H9 (cell line): ENCODE results near the gene YEATS2. TPM values are rescaled to one million over a fixed set of nuclear protein-coding genes. Genes with fewer than 3 reads are reported as not detected.

Experiments used
- DNase-seq: peaks from one replicate; pipeline ENCODE4 v3.0.0-alpha.2; 2017
- H2AFZ ChIP-seq: one replicate; pipeline ENCODE4 v1.6.1; 2013; ENCODE audit warnings: mild to moderate bottlenecking, low read length, control low read depth, moderate library complexity
- H2AK5ac ChIP-seq: 2 replicates; pipeline ENCODE4 v1.6.1; 2013; ENCODE audit warnings: low read length, control low read depth, mixed read lengths; ENCODE audit not compliant: insufficient read length
- H2BK120ac ChIP-seq: one replicate; pipeline ENCODE4 v1.6.1; 2013; ENCODE audit warnings: low read depth, mild to moderate bottlenecking, low read length, control low read depth, inconsistent platforms; ENCODE audit not compliant: poor library complexity, severe bottlenecking
- H2BK12ac ChIP-seq: 2 replicates; pipeline ENCODE4 v1.6.1; 2013; ENCODE audit warnings: low read length, control low read depth, mixed read lengths, low read depth; ENCODE audit not compliant: insufficient read length
- H2BK15ac ChIP-seq: 2 replicates; pipeline ENCODE4 v1.6.1; 2013; ENCODE audit warnings: low read depth, low read length, control low read depth
- H2BK20ac ChIP-seq: one replicate; pipeline ENCODE4 v1.6.1; 2013; ENCODE audit warnings: low read depth, mild to moderate bottlenecking, low read length, control low read depth, inconsistent platforms; ENCODE audit not compliant: poor library complexity, severe bottlenecking
- H2BK5ac ChIP-seq: 2 replicates; pipeline ENCODE4 v1.6.1; 2013; ENCODE audit warnings: low read length, control low read depth, mixed read lengths; ENCODE audit not compliant: insufficient read length
- H3K14ac ChIP-seq: 2 replicates; pipeline ENCODE4 v1.6.1; 2013; ENCODE audit warnings: low read length, control low read depth; ENCODE audit not compliant: insufficient read depth
- H3K18ac ChIP-seq: 2 replicates; pipeline ENCODE4 v1.6.1; 2013; ENCODE audit warnings: low read depth, mild to moderate bottlenecking, mixed read lengths, low read length, control low read depth; ENCODE audit not compliant: insufficient read length
- H3K23ac ChIP-seq: 2 replicates; pipeline ENCODE4 v1.6.1; 2013; ENCODE audit warnings: low read length, control low read depth, mixed read lengths, low read depth; ENCODE audit not compliant: insufficient read length
- H3K23me2 ChIP-seq: 2 replicates; pipeline ENCODE4 v1.6.1; 2013; ENCODE audit warnings: low read depth, mild to moderate bottlenecking, mixed read lengths, low read length, control low read depth; ENCODE audit not compliant: insufficient read length, poor library complexity, severe bottlenecking
- H3K27ac ChIP-seq: 2 replicates; pipeline ENCODE4 v1.5.1; 2013; ENCODE audit warnings: low read length, control low read depth, mixed read lengths, low read depth; ENCODE audit not compliant: insufficient read length
- H3K27me3 ChIP-seq: 2 replicates; pipeline ENCODE4 v1.6.1; 2013; ENCODE audit warnings: low read length, control low read depth, inconsistent platforms; ENCODE audit not compliant: insufficient read depth
- H3K4ac ChIP-seq: 2 replicates; pipeline ENCODE4 v1.6.1; 2013; ENCODE audit warnings: low read depth, mild to moderate bottlenecking, control low read depth, inconsistent platforms, low read length, moderate library complexity
- H3K4me1 ChIP-seq: 2 replicates; pipeline ENCODE4 v1.6.1; 2013; ENCODE audit warnings: low read length, control low read depth, inconsistent platforms; ENCODE audit not compliant: insufficient read depth
- H3K4me2 ChIP-seq: 2 replicates; pipeline ENCODE4 v1.6.1; 2013; ENCODE audit warnings: low read length, control low read depth, mixed read lengths; ENCODE audit not compliant: insufficient read length, insufficient read depth
- H3K56ac ChIP-seq: 2 replicates; pipeline ENCODE4 v1.6.1; 2013; ENCODE audit warnings: low read depth, mild to moderate bottlenecking, mixed read lengths, low read length, control low read depth; ENCODE audit not compliant: insufficient read length
- H3K79me1 ChIP-seq: 2 replicates; pipeline ENCODE4 v1.6.1; 2013; ENCODE audit warnings: low read depth, mild to moderate bottlenecking, moderate library complexity, low read length, control low read depth, inconsistent platforms; ENCODE audit not compliant: insufficient read depth, poor library complexity, severe bottlenecking
- H3K79me2 ChIP-seq: 2 replicates; pipeline ENCODE4 v1.6.1; 2013; ENCODE audit warnings: low read length, control low read depth, inconsistent platforms; ENCODE audit not compliant: insufficient read depth
- H3K9ac ChIP-seq: 2 replicates; pipeline ENCODE4 v1.6.1; 2013; ENCODE audit warnings: low read length, control low read depth, mixed read lengths; ENCODE audit not compliant: insufficient read length; ENCODE audit errors: extremely low read depth
- H3K9me3 ChIP-seq: one replicate; pipeline ENCODE4 v1.6.1; 2013; ENCODE audit warnings: low read depth, low read length, inconsistent platforms; ENCODE audit not compliant: control insufficient read depth
- H3T11ph ChIP-seq: one replicate; pipeline ENCODE4 v1.6.1; 2013; ENCODE audit warnings: mild to moderate bottlenecking, low read length, control low read depth, inconsistent platforms
- H4K20me1 ChIP-seq: one replicate; pipeline ENCODE4 v1.6.1; 2013; ENCODE audit not compliant: control insufficient read depth, insufficient read length, insufficient read depth
- H4K5ac ChIP-seq: 2 replicates; pipeline ENCODE4 v1.6.1; 2013; ENCODE audit warnings: low read depth, mild to moderate bottlenecking, mixed read lengths, low read length, control low read depth; ENCODE audit not compliant: insufficient read length
- H4K8ac ChIP-seq: replicated peaks from 2 replicates; pipeline ENCODE4 v1.6.1; 2013; ENCODE audit warnings: low read length, control low read depth, mixed read lengths, low read depth; ENCODE audit not compliant: insufficient read length
- H4K91ac ChIP-seq: 2 replicates; pipeline ENCODE4 v1.6.1; 2013; ENCODE audit warnings: low read depth, mild to moderate bottlenecking, moderate library complexity, mixed read lengths, low read length, control low read depth; ENCODE audit not compliant: insufficient read length
- H3K27ac Mint-ChIP-seq, 3 experiments: 2 replicates in 2 of 3; 3 replicates in 1 of 3; pipeline ENCODE4 v1.8.0; 2020 to 2021; ENCODE audit warnings: mixed read lengths in 3 of 3, mild to moderate bottlenecking in 1 of 3, moderate library complexity in 1 of 3
- H3K27me3 Mint-ChIP-seq: 2 replicates; pipeline ENCODE4 v1.8.0; 2021; ENCODE audit warnings: low read depth, mild to moderate bottlenecking, moderate library complexity, mixed read lengths
- H3K36me3 Mint-ChIP-seq, 3 experiments: 2 replicates in 2 of 3; 3 replicates in 1 of 3; pipeline ENCODE4 v1.8.0; 2020 to 2021; ENCODE audit warnings: low read depth in 3 of 3, mixed read lengths in 3 of 3; ENCODE audit not compliant: insufficient read depth in 1 of 3
- H3K4me1 Mint-ChIP-seq, 2 experiments: 2 replicates each; pipeline ENCODE4 v1.8.0; 2020; ENCODE audit warnings: mixed read lengths in 2 of 2
- H3K4me3 Mint-ChIP-seq, 2 experiments: 2 replicates in 1 of 2; 3 replicates in 1 of 2; pipeline ENCODE4 v1.8.0; 2020 to 2021; ENCODE audit warnings: mild to moderate bottlenecking in 2 of 2, mixed read lengths in 2 of 2, moderate library complexity in 1 of 2
- H3K9me3 Mint-ChIP-seq, 2 experiments: 2 replicates in 1 of 2; 3 replicates in 1 of 2; pipeline ENCODE4 v1.8.0; 2020; ENCODE audit warnings: mild to moderate bottlenecking in 2 of 2, mixed read lengths in 2 of 2, moderate library complexity in 1 of 2
- CTCF ChIP-seq: fragments of 200-600 bp; sonication (generic); conservative IDR thresholded peaks from 3 replicates; pipeline ENCODE4 v1.8.0; 2021; ENCODE audit warnings: antibody characterized with exemption, mild to moderate bottlenecking
- WGBS: extraction: QIAGEN DNeasy Blood & Tissue Kit; methylation state at CpG from one replicate; pipeline ENCODE4 v1.1.7; 2013; ENCODE audit warnings: missing lambda C conversion rate, low lambda C conversion rate, mixed read lengths; ENCODE audit not compliant: insufficient read length; ENCODE audit errors: extremely low coverage; 5-methylcytosine and 5-hydroxymethylcytosine counted together
- long read RNA-seq: library from polyadenylated mRNA; unstranded; transcript quantifications from one replicate; pipeline ENCODE4 v2.0.0, GENCODE V29; 2020
- total RNA-seq: library from RNA; stranded (reverse); gene quantifications from 2 replicates; pipeline ENCODE4 v1.2.1, GENCODE V29; 2021

The YEATS2 gene
- total RNA-seq, result 37.7 and 40.3 TPM in 2 replicates
- long read RNA-seq, full-length matches to known transcripts, result 4 of 53 reads
- long read RNA-seq, partial matches to known transcripts, result 27 of 53 reads
- long read RNA-seq, other reads (novel, unspliced or antisense), result 22 of 53 reads

GRCh38 chr3:183697610-183698317, at the start of gene YEATS2:
YEATS2 (plus strand) TSS chr3:183697797; CDS start chr3:183715163, 17,366 bp downstream.
- WGBS, result no CpG with 5 or more reads among the region's 89 CpGs
- Mint-ChIP-seq H3K27ac (peak within 1 kb of the TSS in 2 of 3 experiments; percentile 80 to 94; a peak in 5 of 7 replicates), H3K4me1 (peaks cover 29 to 37% of the 10 kb centered on the region in 2 experiments), H3K4me3 (peak within 1 kb of the TSS; percentile 72 to 89), H3K36me3 (peaks cover 5 to 6% (median 5%) of the 10 kb centered on the region in 3 experiments; a peak in 6 of 7 replicates), H3K9me3 (no peaks in the 10 kb centered on the region), H3K27me3 (no peaks in the 10 kb centered on the region)
- no peak within 1 kb of the TSS for H2BK12ac ChIP-seq
- H3K27me3 ChIP-seq, result no peaks in the 10 kb centered on the region
- H3K4ac ChIP-seq, result no peak within 1 kb of the TSS; the same call in 1 of the 2 replicates
- no peaks in the 10 kb centered on the region for H3K9me3 ChIP-seq
- no peak within 1 kb of the TSS for H2BK20ac ChIP-seq
- H3T11ph ChIP-seq, result no peak within 1 kb of the TSS
- no peak within 1 kb of the TSS for H3K23ac ChIP-seq
- H2AFZ ChIP-seq, result peak within 1 kb of the TSS; percentile 81
- peak within 1 kb of the TSS; percentile 92 for H3K9ac ChIP-seq
- no peak within 1 kb of the TSS for H2AK5ac ChIP-seq
- H3K14ac ChIP-seq, result peak within 1 kb of the TSS; percentile 97
- H2BK15ac ChIP-seq, result no peak within 1 kb of the TSS
- peak; percentile 82 for DNase-seq
- H3K79me2 ChIP-seq, result peaks cover 34% of the 10 kb centered on the region; the same call in 1 of the 2 replicates
- peak within 1 kb of the TSS; percentile 89 for H3K18ac ChIP-seq
- H3K23me2 ChIP-seq, result peaks cover 8% of the 10 kb centered on the region
- peaks cover 3% of the 10 kb centered on the region; the same call in 1 of the 2 replicates for H3K4me1 ChIP-seq
- no peaks in the 10 kb centered on the region for H4K20me1 ChIP-seq
- no peak within 1 kb of the TSS for H3K27ac ChIP-seq
- no peak within 1 kb of the TSS for H2BK5ac ChIP-seq
- H2BK120ac ChIP-seq, result peak within 1 kb of the TSS; percentile 91
- no peak for TF ChIP-seq CTCF
- no peak within 1 kb of the TSS for H3K56ac ChIP-seq
- no peaks in the 10 kb centered on the region for H3K79me1 ChIP-seq
- no peak within 1 kb of the TSS for H4K91ac ChIP-seq
- H4K5ac ChIP-seq, result no peak within 1 kb of the TSS
- no peak within 1 kb of the TSS for H4K8ac ChIP-seq
- peak within 1 kb of the TSS; percentile 80 for H3K4me2 ChIP-seq
